OCI-LY7 (cell line): ENCODE data around the gene FAM9C. TPM values are rescaled to one million over a fixed set of nuclear protein-coding genes. Genes with fewer than 3 reads are reported as not detected.

Experiments used
- BruUV-seq: library from RNA; stranded (reverse); fragments of 400-500 nt; replicated peaks from 2 replicates; lab custom pipeline; 2021; lab: Mats Ljungman, UMichigan
- CTCF ChIA-PET: fragments of 300-600 bp; sonication (Branson Sonifier 250); formaldehyde crosslinking; loops from one replicate; lab custom pipeline; 2022; ENCODE audit warnings: antibody characterized with exemption; ENCODE audit not compliant: unreplicated experiment; lab: Charles Lee
- POLR2A ChIA-PET: fragments of 300-600 bp; sonication (Branson Sonifier 250); formaldehyde crosslinking; loops from one replicate; lab custom pipeline; 2022; ENCODE audit warnings: antibody characterized with exemption; lab: Charles Lee
- DNase-seq: peaks from one replicate; pipeline ENCODE4 v3.0.0-alpha.2; 2015; ENCODE audit warnings: low spot score
- H2AFZ ChIP-seq: fragments of 200-600 bp; sonication (generic), shearing (Covaris generic); 2 replicates; pipeline ENCODE4 v1.6.1; 2014; ENCODE audit warnings: mild to moderate bottlenecking, antibody characterized with exemption, low read length, moderate library complexity
- H3K27ac ChIP-seq: fragments of 200-600 bp; sonication (generic); 2 replicates; pipeline ENCODE4 v1.5.1; 2014; ENCODE audit warnings: mixed run types, low read depth, mild to moderate bottlenecking, moderate library complexity, low read length, inconsistent platforms; ENCODE audit not compliant: poor library complexity, severe bottlenecking
- H3K36me3 ChIP-seq: fragments of 200-600 bp; sonication (generic); 2 replicates; pipeline ENCODE4 v1.6.1; 2014; ENCODE audit warnings: mild to moderate bottlenecking, antibody characterized with exemption, low read length, moderate library complexity, mixed read lengths; ENCODE audit not compliant: insufficient read depth
- H3K4me1 ChIP-seq: fragments of 200-600 bp; sonication (generic); 2 replicates; pipeline ENCODE4 v1.5.1; 2014; ENCODE audit warnings: mild to moderate bottlenecking, low read length; ENCODE audit not compliant: insufficient read depth, poor library complexity, severe bottlenecking
- H3K4me2 ChIP-seq: fragments of 200-600 bp; sonication (generic); 2 replicates; pipeline ENCODE4 v1.6.1; 2014; ENCODE audit warnings: mild to moderate bottlenecking, low read length
- H3K4me3 ChIP-seq: fragments of 200-600 bp; sonication (generic); 2 replicates; pipeline ENCODE4 v1.5.1; 2014; ENCODE audit warnings: mild to moderate bottlenecking, low read depth, low read length; ENCODE audit not compliant: poor library complexity, severe bottlenecking
- H3K79me2 ChIP-seq: fragments of 200-600 bp; sonication (generic); 2 replicates; pipeline ENCODE4 v1.6.1; 2016; ENCODE audit warnings: low read depth, mild to moderate bottlenecking, low read length, moderate library complexity, mixed read lengths; ENCODE audit not compliant: insufficient read depth
- H3K9me2 ChIP-seq: fragments of 200-600 bp; sonication (generic); 2 replicates; pipeline ENCODE4 v1.6.1; 2016; ENCODE audit warnings: mild to moderate bottlenecking, low read length, mixed read lengths; ENCODE audit not compliant: insufficient read depth
- H3K9me3 ChIP-seq: fragments of 200-600 bp; sonication (generic); 2 replicates; pipeline ENCODE4 v1.6.1; 2014; ENCODE audit warnings: mild to moderate bottlenecking, mixed run types, low read length, mixed read lengths
- H4K20me1 ChIP-seq: fragments of 200-600 bp; sonication (generic); 2 replicates; pipeline ENCODE4 v1.6.1; 2014; ENCODE audit warnings: mild to moderate bottlenecking, antibody characterized with exemption, low read length, moderate library complexity, mixed read lengths; ENCODE audit not compliant: insufficient read depth
- EZH2phosphoT487 ChIP-seq: fragments of 200-600 bp; sonication (generic); IDR thresholded peaks from 2 replicates; pipeline ENCODE4 v1.6.1; 2018; ENCODE audit warnings: low read depth, borderline replicate concordance, mild to moderate bottlenecking, mixed run types, antibody characterized with exemption, low read length, moderate library complexity, mixed read lengths
- intact Hi-C: fragments of 100-400 bp; cut with micrococcal nuclease; formaldehyde crosslinking; loops from one replicate; pipeline ENCODE4 v1.10.0; 2022; ENCODE audit not compliant: unreplicated experiment
- total RNA-seq, 2 experiments: library from RNA; depleted of rRNA in 1 of 2; stranded (reverse); fragments of >200 nt in 1 of 2; shearing (Covaris generic) in 1 of 2; gene quantifications; 2 replicates each; pipeline ENCODE4 v1.2.3, GENCODE V29; 2014 to 2022
- TF ChIP-seq, protein P1 (sequence below): fragments of 200-600 bp; sonication (generic); conservative IDR thresholded peaks from 2 replicates; pipeline ENCODE4 v1.5.1; 2014; ENCODE audit warnings: mild to moderate bottlenecking, antibody characterized with exemption, low read length, moderate library complexity, mixed read lengths

FAM9C gene
- total RNA-seq, 2 experiments from 2014 or later, result not detected

DNA sequence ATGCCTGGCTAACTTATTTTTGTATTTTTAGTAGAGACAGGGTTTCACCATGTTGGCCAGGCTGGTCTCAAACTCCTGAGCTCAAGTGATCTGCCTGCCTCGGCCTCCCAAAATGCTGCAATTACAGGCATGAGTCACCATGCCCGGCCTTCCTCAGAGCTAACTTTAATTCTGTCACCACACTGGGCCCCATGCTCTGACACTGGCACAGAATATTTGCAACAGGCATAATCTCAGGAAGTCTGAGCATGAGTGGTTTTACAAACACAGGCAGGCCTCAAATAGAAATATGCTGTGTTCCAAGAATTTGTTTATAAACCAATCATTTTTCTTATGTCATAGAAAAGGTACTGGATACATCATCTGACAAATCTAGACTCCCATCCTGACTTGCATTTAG lies 32.7 kb upstream of the FAM9C start:
- peak overlapping the region; percentile 83 for H3K4me2 ChIP-seq
- no TSS peak for BruUV-seq

DNA sequence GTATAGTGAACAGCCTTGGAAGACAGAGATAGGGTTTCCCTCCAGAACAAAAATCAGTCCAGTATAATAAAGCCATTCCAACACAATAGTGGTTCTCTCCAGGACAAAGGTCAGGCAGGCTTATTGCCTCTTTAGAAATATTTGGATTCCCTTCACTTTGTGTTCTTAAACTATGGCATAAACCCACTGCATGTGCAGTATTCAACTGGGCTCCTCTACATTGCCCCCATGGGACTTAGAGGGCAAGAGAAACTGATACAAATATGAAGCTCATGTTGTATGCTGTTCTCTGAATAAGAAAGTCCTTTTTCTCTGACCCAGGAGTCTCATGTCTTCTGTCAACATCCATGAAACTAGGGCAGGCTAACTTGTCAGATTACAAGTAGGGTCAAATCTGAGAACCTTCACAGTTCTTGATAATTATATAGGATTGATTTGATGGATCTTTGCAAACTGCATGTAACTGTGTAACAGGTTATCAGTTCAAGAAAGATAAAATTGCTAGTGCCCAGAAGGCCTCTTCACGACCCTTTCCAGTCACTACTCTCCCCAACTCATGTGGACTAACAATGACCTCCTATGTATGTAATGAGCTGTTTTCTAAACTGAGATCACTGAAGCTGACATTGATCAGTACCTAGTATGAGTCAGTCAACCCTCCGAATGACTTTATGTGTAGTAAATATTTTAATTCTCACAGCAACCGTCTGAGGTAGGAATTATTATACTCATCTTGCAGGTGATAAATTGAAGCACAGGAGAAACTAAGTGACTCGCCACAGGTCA lies 31.9 kb upstream of the FAM9C start:
- Histone ChIP-seq H3K27ac (peak overlapping the region; percentile 26), H3K36me3 (no peaks in the 10 kb centered on the region), H3K4me2 (peak overlapping the region; percentile 36; the same call in 1 of the 2 replicates), H3K79me2 (no peaks in the 10 kb centered on the region), H3K9me2 (no peaks in the 10 kb centered on the region), H4K20me1 (no peaks in the 10 kb centered on the region), H3K4me3 (no peak overlapping the region), H3K4me1 (peaks cover 81% of the 10 kb centered on the region), H3K9me3 (no peaks in the 10 kb centered on the region), H2AFZ (peak overlapping the region; percentile 40; the same call in 1 of the 2 replicates)
- no TSS peak for BruUV-seq
- ChIA-PET POLR2A (interaction anchor here (0.7 to 3.8 kb wide), 8 partner anchors 11 to 104 kb away, joined by 3 to 25 read pairs (median 4); no protein-coding TSS in a partner anchor), CTCF (interaction anchor here (1.0 kb wide), 1 partner anchor 12 kb away, joined by 4 read pairs; no protein-coding TSS in a partner anchor)
- TF ChIP-seq, protein P1, sequence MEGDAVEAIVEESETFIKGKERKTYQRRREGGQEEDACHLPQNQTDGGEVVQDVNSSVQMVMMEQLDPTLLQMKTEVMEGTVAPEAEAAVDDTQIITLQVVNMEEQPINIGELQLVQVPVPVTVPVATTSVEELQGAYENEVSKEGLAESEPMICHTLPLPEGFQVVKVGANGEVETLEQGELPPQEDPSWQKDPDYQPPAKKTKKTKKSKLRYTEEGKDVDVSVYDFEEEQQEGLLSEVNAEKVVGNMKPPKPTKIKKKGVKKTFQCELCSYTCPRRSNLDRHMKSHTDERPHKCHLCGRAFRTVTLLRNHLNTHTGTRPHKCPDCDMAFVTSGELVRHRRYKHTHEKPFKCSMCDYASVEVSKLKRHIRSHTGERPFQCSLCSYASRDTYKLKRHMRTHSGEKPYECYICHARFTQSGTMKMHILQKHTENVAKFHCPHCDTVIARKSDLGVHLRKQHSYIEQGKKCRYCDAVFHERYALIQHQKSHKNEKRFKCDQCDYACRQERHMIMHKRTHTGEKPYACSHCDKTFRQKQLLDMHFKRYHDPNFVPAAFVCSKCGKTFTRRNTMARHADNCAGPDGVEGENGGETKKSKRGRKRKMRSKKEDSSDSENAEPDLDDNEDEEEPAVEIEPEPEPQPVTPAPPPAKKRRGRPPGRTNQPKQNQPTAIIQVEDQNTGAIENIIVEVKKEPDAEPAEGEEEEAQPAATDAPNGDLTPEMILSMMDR, result no peak
- no peak for TF ChIP-seq EZH2phosphoT487
- intact Hi-C loops, result no loop called here
- DNase-seq, result no peak

More for the DNA sequence above, 32.7 kb upstream of the FAM9C start:
- Histone ChIP-seq H2AFZ (peak overlapping the region; percentile 58; the same call in 1 of the 2 replicates), H3K36me3 (no peaks in the 10 kb centered on the region), H3K27ac (peak overlapping the region; percentile 22), H3K9me2 (no peaks in the 10 kb centered on the region), H3K9me3 (no peaks in the 10 kb centered on the region), H3K4me1 (peaks cover 89% of the 10 kb centered on the region), H3K79me2 (no peaks in the 10 kb centered on the region), H4K20me1 (no peaks in the 10 kb centered on the region), H3K4me3 (no peak overlapping the region)
- intact Hi-C loops, result no loop called here
- peak; percentile 32 for DNase-seq
- CTCF ChIA-PET, result interaction anchor here (1.0 kb wide), 1 partner anchor 11 kb away, joined by 4 read pairs; no protein-coding TSS in a partner anchor
- TF ChIP-seq, protein P1, result no peak
- no peak for TF ChIP-seq EZH2phosphoT487
- POLR2A ChIA-PET, result interaction anchor here (0.6 to 3.8 kb wide), 7 partner anchors 10 to 316 kb away, joined by 3 to 25 read pairs (median 4); no protein-coding TSS in a partner anchor
